GM23338 (cell line): ENCODE data around the gene IMPG2. TPM values are rescaled to one million over a fixed set of nuclear protein-coding genes. Genes with fewer than 3 reads are reported as not detected.

Experiments used
- ATAC-seq: fragments of 200-7000 bp; cut with Tn5 transposase; 3 replicates; pipeline ENCODE4 v1.9.1; 2020
- DNase-seq: peaks from one replicate; pipeline ENCODE4 v3.0.0-alpha.2; 2015; ENCODE audit warnings: low spot score
- H2AFZ ChIP-seq: fragments of 200-600 bp; sonication (generic); 2 replicates; pipeline ENCODE4 v1.8.0; 2016; ENCODE audit warnings: antibody characterized with exemption, mild to moderate bottlenecking, moderate library complexity
- H3F3A ChIP-seq: fragments of 200-600 bp; sonication (generic); replicated peaks from 2 replicates; pipeline ENCODE4 v1.8.0; 2017; ENCODE audit warnings: antibody characterized with exemption, mixed run types, low read depth
- H3K27ac ChIP-seq: fragments of 200-600 bp; sonication (generic); 2 replicates; pipeline ENCODE4 v1.6.1; 2016; ENCODE audit warnings: low read depth
- H3K27me3 ChIP-seq: fragments of 200-600 bp; sonication (generic); 2 replicates; pipeline ENCODE4 v1.8.0; 2016; ENCODE audit warnings: mild to moderate bottlenecking, mixed run types, moderate library complexity; ENCODE audit not compliant: insufficient read depth
- H3K36me3 ChIP-seq: fragments of 200-600 bp; sonication (generic); 2 replicates; pipeline ENCODE4 v1.8.0; 2016; ENCODE audit warnings: mild to moderate bottlenecking; ENCODE audit not compliant: insufficient read depth
- H3K4me1 ChIP-seq: fragments of 200-600 bp; sonication (generic); 2 replicates; pipeline ENCODE4 v1.8.0; 2016; ENCODE audit warnings: mild to moderate bottlenecking, moderate library complexity; ENCODE audit not compliant: insufficient read depth
- H3K4me2 ChIP-seq: fragments of 200-600 bp; sonication (generic); 2 replicates; pipeline ENCODE4 v1.7.1; 2017; ENCODE audit warnings: mixed run types
- H3K4me3 ChIP-seq: fragments of 200-600 bp; sonication (generic); 2 replicates; pipeline ENCODE4 v1.6.1; 2016; ENCODE audit warnings: mixed run types
- H3K79me2 ChIP-seq: fragments of 200-600 bp; sonication (generic); replicated peaks from 2 replicates; pipeline ENCODE4 v1.8.0; 2017; ENCODE audit warnings: mild to moderate bottlenecking; ENCODE audit not compliant: insufficient read depth
- H3K9me2 ChIP-seq: fragments of 200-600 bp; sonication (generic); 2 replicates; pipeline ENCODE4 v1.8.0; 2017; ENCODE audit not compliant: insufficient read depth
- H4K20me1 ChIP-seq: fragments of 200-600 bp; sonication (generic); replicated peaks from 2 replicates; pipeline ENCODE4 v1.8.0; 2017; ENCODE audit warnings: mild to moderate bottlenecking; ENCODE audit not compliant: insufficient read depth
- H3K27ac Mint-ChIP-seq: 2 replicates; pipeline ENCODE4 v1.8.0; 2020; ENCODE audit warnings: inconsistent platforms, mild to moderate bottlenecking, moderate library complexity, mixed read lengths
- H3K27me3 Mint-ChIP-seq: 3 replicates; pipeline ENCODE4 v1.8.0; 2022; ENCODE audit warnings: low read depth, mild to moderate bottlenecking, moderate library complexity, mixed read lengths, inconsistent platforms; ENCODE audit not compliant: insufficient read depth, poor library complexity
- H3K36me3 Mint-ChIP-seq: 3 replicates; pipeline ENCODE4 v1.8.0; 2021; ENCODE audit warnings: low read depth, mild to moderate bottlenecking, inconsistent platforms, moderate library complexity, mixed read lengths
- H3K4me1 Mint-ChIP-seq: 3 replicates; pipeline ENCODE4 v1.8.0; 2020; ENCODE audit warnings: mild to moderate bottlenecking, inconsistent platforms, mixed read lengths
- H3K4me3 Mint-ChIP-seq: 3 replicates; pipeline ENCODE4 v1.8.0; 2021; ENCODE audit warnings: moderate library complexity, mild to moderate bottlenecking, inconsistent platforms, mixed read lengths
- H3K9me3 Mint-ChIP-seq: 3 replicates; pipeline ENCODE4 v1.8.0; 2020; ENCODE audit warnings: moderate library complexity, mild to moderate bottlenecking, inconsistent platforms, mixed read lengths
- CTCF ChIP-seq, 2 experiments: fragments of 200-600 bp in 1 of 2; sonication (generic) in 1 of 2; conservative IDR thresholded peaks; 2 replicates each; pipeline versions ENCODE4 v1.5.1 to v1.6.1; 2016 to 2017; ENCODE audit warnings: antibody characterized with exemption in 2 of 2, low read depth in 2 of 2, mild to moderate bottlenecking in 2 of 2, moderate library complexity in 1 of 2
- EZH2 ChIP-seq: fragments of 200-600 bp; sonication (generic); IDR thresholded peaks from one replicate; pipeline ENCODE4 v1.8.0; 2017; ENCODE audit warnings: antibody characterized with exemption, mild to moderate bottlenecking, low read depth; ENCODE audit not compliant: unreplicated experiment
- JUNB ChIP-seq: IDR thresholded peaks from one replicate; pipeline ENCODE4 v1.6.1; 2016; ENCODE audit warnings: antibody characterized with exemption; ENCODE audit not compliant: unreplicated experiment
- NANOG ChIP-seq: IDR thresholded peaks from 2 replicates; pipeline ENCODE4 v1.6.1; 2016; ENCODE audit warnings: antibody characterized with exemption, borderline replicate concordance
- STAT1 ChIP-seq: IDR thresholded peaks from one replicate; pipeline ENCODE4 v1.6.1; 2016; ENCODE audit warnings: antibody characterized with exemption; ENCODE audit not compliant: unreplicated experiment
- ZNF114 ChIP-seq: fragments of 250-450 bp; sonication (Bioruptor Pico); IDR thresholded peaks from 2 replicates; pipeline ENCODE4 v1.5.0; 2020; ENCODE audit warnings: mild to moderate bottlenecking, moderate library complexity
- ZNF331 ChIP-seq: fragments of 250-450 bp; sonication (Bioruptor Pico); IDR thresholded peaks from 2 replicates; pipeline ENCODE4 v1.5.0; 2020; ENCODE audit warnings: low read depth, mild to moderate bottlenecking, moderate library complexity
- ZNF462 ChIP-seq: fragments of 250-450 bp; sonication (Bioruptor Pico); IDR thresholded peaks from 2 replicates; pipeline ENCODE4 v1.5.0; 2020; ENCODE audit warnings: mild to moderate bottlenecking, moderate library complexity
- polyA plus RNA-seq: library from polyadenylated mRNA; unstranded; fragments of >200 nt; fragmentation: Nextera tagmentation; extraction: Ambion mirVana; gene quantifications from 2 replicates; pipeline ENCODE4 v1.2.1, GENCODE V29; 2016
- total RNA-seq: library from RNA; depleted of rRNA; stranded (reverse); fragments of >200 nt; shearing (Covaris generic); gene quantifications from 2 replicates; pipeline ENCODE4 v1.2.3, GENCODE V29; 2014
- TF ChIP-seq, protein P1 (sequence below): IDR thresholded peaks from one replicate; pipeline ENCODE4 v1.6.1; 2018; ENCODE audit warnings: antibody characterized with exemption; ENCODE audit not compliant: unreplicated experiment

IMPG2 gene
- total and polyA plus RNA-seq, 2 experiments from 2014 or later: not detected

DNA sequence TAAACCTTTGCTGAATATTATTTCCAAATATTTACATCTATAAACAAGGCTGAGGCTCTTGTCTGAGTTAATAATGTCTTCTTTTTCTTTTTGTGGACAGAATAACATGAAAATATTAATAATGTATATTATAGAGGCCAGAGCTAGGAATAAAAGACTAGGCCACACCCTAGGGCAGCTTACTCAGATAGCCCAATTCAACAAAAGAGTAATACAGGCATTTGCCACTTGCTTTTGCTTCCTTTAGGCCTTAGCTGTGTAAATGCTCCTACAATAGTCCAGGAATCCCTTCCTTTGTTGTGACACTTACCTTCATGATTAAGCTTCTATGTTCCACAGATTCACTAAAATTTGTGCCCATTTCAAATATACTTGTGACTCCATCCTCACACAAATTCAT is 16.5 kb downstream of the IMPG2 start:
- H2AFZ ChIP-seq: no peak overlapping the region
- no peak for DNase-seq
- H3K4me1 ChIP-seq: no peaks in the 10 kb centered on the region
- no peaks in the 10 kb centered on the region for H3K79me2 ChIP-seq
- no peak overlapping the region for H3K4me3 ChIP-seq
- H3F3A ChIP-seq: no peaks in the 10 kb centered on the region
- H3K27ac ChIP-seq: no peak overlapping the region
- H3K4me1 Mint-ChIP-seq: no peaks in the 10 kb centered on the region
- TF ChIP-seq ZNF331 (CRISPR knock-in tag) (no peak), EZH2 (no peak), JUNB (no peak), NANOG (no peak), CTCF (conservative IDR thresholded peaks at IDR 0.05; ENCODE audit: low read depth in 2 of 2) (no peak), ZNF462 (CRISPR knock-in tag) (no peak), STAT1 (no peak), ZNF114 (CRISPR knock-in tag) (no peak)
- TF ChIP-seq, protein P1, sequence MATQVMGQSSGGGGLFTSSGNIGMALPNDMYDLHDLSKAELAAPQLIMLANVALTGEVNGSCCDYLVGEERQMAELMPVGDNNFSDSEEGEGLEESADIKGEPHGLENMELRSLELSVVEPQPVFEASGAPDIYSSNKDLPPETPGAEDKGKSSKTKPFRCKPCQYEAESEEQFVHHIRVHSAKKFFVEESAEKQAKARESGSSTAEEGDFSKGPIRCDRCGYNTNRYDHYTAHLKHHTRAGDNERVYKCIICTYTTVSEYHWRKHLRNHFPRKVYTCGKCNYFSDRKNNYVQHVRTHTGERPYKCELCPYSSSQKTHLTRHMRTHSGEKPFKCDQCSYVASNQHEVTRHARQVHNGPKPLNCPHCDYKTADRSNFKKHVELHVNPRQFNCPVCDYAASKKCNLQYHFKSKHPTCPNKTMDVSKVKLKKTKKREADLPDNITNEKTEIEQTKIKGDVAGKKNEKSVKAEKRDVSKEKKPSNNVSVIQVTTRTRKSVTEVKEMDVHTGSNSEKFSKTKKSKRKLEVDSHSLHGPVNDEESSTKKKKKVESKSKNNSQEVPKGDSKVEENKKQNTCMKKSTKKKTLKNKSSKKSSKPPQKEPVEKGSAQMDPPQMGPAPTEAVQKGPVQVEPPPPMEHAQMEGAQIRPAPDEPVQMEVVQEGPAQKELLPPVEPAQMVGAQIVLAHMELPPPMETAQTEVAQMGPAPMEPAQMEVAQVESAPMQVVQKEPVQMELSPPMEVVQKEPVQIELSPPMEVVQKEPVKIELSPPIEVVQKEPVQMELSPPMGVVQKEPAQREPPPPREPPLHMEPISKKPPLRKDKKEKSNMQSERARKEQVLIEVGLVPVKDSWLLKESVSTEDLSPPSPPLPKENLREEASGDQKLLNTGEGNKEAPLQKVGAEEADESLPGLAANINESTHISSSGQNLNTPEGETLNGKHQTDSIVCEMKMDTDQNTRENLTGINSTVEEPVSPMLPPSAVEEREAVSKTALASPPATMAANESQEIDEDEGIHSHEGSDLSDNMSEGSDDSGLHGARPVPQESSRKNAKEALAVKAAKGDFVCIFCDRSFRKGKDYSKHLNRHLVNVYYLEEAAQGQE: no peak
- ATAC-seq: no peak
- H3K4me2 ChIP-seq: no peak overlapping the region
- peaks cover 3% of the 10 kb centered on the region for H3K27me3 Mint-ChIP-seq
- no peaks in the 10 kb centered on the region for H3K36me3 ChIP-seq
- no peak overlapping the region for H3K4me3 Mint-ChIP-seq
- H3K27ac Mint-ChIP-seq: no peak overlapping the region
- H3K9me3 Mint-ChIP-seq: peaks cover 24% of the 10 kb centered on the region
- no peaks in the 10 kb centered on the region for H3K9me2 ChIP-seq
- no peaks in the 10 kb centered on the region for H4K20me1 ChIP-seq
- H3K36me3 Mint-ChIP-seq: peaks cover 15% of the 10 kb centered on the region
- H3K27me3 ChIP-seq: no peaks in the 10 kb centered on the region
